Globus pallidus (tissue), 1 donor: Measurements from ENCODE around the gene CEP63.

ENCODE experiments used
- DNase-seq: peaks from one replicate; pipeline ENCODE4 v3.0.0-alpha.2; 2015; ENCODE audit warnings: low spot score

The CEP63 gene

GRCh38 chr3:134468519-134468918 is 17.3 kb upstream of the CEP63 start:
- no peak for DNase-seq

- no peak for DNase-seq
Observed at GRCh38 chr3:134471521-134472193, 14.2 kb upstream of the CEP63 start.

- DNase-seq = no peak
Observed at GRCh38 chr3:134472831-134473230, 13.0 kb upstream of the CEP63 start.

GRCh38 chr3:134473868-134474546 is 11.8 kb upstream of the CEP63 start:
- peak; percentile 75 for DNase-seq

- no peak for DNase-seq
Observed at GRCh38 chr3:134474956-134475355, 10.9 kb upstream of the CEP63 start.

- no peak for DNase-seq
Observed at GRCh38 chr3:134476306-134476705, 9.6 kb upstream of the CEP63 start.

- no peak for DNase-seq
Observed at GRCh38 chr3:134477002-134477401, 8.9 kb upstream of the CEP63 start.

- no peak for DNase-seq
Observed at GRCh38 chr3:134477938-134478337, 7.9 kb upstream of the CEP63 start.

GRCh38 chr3:134480546-134480945 is 5.3 kb upstream of the CEP63 start:
- no peak for DNase-seq

- no peak for DNase-seq
Observed at GRCh38 chr3:134481166-134481565, 4.7 kb upstream of the CEP63 start.

GRCh38 chr3:134482622-134483021 is 3.2 kb upstream of the CEP63 start:
- DNase-seq = no peak

- DNase-seq = no peak
Observed at GRCh38 chr3:134483195-134483900, 2.5 kb upstream of the CEP63 start.

- DNase-seq = no peak
Observed at GRCh38 chr3:134485075-134485717, 661 bp upstream of the CEP63 start.

- peak; percentile 24 for DNase-seq
Observed at GRCh38 chr3:134486577-134487041, 752 bp downstream of the CEP63 start.

GRCh38 chr3:134487406-134487805 is 1.5 kb downstream of the CEP63 start:
- DNase-seq = no peak

GRCh38 chr3:134494495-134494894 is 8.6 kb downstream of the CEP63 start:
- no peak for DNase-seq

GRCh38 chr3:134495980-134496379 is 10.1 kb downstream of the CEP63 start:
- no peak for DNase-seq

GRCh38 chr3:134496471-134497071 is 10.7 kb downstream of the CEP63 start:
- no peak for DNase-seq

GRCh38 chr3:134503266-134503665 is 17.4 kb downstream of the CEP63 start:
- no peak for DNase-seq

- no peak for DNase-seq
Observed at GRCh38 chr3:134504132-134504531, 18.3 kb downstream of the CEP63 start.

GRCh38 chr3:134505485-134505884 is 19.6 kb downstream of the CEP63 start:
- no peak for DNase-seq

- DNase-seq = no peak
Observed at GRCh38 chr3:134511500-134511899, 25.6 kb downstream of the CEP63 start.
